COLO668 (cell line): ENCODE results near the gene TXNDC5.
"Not testable (repeated sequence)": the region's sequence is repeated elsewhere in the genome, so short reads cannot be mapped to it uniquely, and the experiment has no call there.

Experiments
- DNase-seq: peaks from one replicate; lab custom pipeline; 2025; ENCODE audit not compliant: unreplicated experiment; lab: John Stamatoyannopoulos, UW

TXNDC5 gene

GRCh38 chr6:7914991-7915789 lies 4.6 kb upstream of the TXNDC5 start:
- DNase-seq = no peak

- DNase-seq = no peak
These were observed 3.7 kb upstream of the TXNDC5 start for GRCh38 chr6:7914311-7914710.

DNA sequence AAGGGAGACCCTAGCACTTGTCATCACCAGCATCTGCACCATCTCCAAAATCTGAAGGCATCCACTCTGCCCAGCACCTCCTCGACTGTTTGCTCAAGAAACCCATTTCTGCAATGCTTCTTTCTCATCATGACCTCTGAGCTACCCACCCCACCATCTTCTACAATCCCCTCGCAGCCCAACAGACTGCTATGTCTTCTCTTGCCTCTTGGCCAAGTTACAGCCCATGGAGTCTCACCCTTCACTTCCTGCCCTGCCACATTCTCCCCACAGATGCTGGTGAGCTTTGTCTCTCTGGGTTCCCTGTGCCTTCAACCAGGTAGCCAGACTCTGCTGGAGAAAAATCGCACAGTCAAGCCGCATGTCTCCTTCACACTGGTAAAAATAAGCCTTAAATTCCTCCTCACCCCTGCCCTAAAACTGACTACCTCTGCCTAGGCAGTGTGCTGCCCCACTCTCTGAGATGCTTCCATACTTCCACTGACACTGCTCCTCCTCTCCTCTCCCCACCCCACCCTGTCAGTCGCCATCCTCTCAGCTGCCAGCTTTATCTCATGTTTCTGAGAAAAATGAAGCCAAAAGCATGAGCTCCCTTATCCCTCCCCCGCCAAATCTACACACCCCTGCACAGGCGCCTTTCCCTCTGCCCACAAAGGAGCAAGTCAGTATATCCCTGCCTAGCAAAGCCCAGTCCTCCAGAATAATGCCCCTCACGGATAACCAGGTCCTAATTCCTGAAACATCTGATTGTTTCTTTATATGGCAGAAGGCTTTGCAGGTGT lies 2.3 kb upstream of the TXNDC5 start:
- no peak for DNase-seq

GRCh38 chr6:7912024-7912423 lies 1.4 kb upstream of the TXNDC5 start:
- DNase-seq = no peak

- peak; percentile 66 for DNase-seq
These were observed 747 bp upstream of the TXNDC5 start for GRCh38 chr6:7911345-7911725.

DNA sequence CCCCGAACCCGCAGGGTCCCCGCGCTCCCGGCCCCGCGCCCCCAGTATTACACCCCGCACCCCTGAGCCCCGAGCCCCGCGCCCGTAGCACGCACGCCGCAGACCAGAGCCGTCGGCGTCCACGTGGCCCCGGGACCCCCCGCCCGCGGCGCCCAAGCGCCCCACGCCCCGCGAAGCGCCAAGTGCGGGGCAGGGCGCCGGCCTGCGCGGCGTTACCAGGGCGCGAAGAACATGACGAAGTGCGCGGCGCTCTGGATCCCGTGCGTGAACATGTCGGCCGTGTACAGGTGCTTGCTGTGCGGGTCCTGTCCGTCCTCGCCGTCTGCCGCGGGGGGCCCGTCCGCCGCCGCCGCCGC lies 312 bp downstream of the TXNDC5 start:
- DNase-seq = no peak

DNA sequence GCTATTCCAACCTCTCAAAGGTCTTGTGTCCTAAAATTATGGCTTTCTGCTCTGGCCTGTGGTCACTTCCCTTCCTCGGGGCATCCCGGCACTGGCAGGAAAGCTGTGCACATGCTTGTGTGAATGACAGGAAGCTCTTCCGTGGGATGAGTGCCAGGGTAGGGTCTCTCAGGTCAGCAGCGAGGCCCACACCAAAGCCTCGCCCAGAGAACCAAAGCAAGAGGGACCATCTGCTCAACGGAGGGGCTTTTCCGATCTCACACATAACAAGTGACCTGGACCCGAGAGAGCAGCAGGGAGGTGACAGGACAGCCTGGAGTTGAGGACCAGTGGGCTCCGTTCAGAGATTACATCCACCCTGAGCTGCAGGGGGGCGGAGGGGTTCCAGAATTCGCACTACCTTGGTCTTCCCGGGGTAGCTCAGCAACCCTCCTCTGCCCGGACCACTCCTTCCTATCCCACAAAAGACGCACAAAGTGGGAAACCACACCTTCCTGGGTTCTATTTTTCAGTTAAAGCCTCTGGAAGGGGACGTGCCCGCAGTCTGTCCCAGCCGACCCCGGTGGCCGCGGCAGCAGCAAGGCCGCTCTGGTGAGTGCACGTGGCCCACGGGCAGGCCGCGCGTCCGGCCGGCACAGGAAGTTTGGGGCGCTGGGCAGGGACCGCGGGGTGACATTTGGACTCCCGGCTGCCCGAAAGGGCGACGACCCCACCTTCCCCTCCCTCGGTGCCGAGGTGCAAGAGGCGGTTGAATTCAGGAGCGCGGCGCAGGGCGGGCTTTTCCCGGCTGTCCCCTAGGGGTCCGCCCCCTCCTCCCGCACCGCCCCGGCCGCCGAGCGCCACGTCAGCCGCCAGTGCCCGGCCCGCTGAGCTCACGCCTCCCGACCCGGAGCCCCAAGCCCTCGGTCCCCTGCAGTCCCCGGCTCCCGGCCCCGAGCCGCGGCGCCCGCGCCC lies 988 bp downstream of the TXNDC5 start:
- DNase-seq = peak; percentile 56

- DNase-seq = no peak
These were observed 3.4 kb downstream of the TXNDC5 start for GRCh38 chr6:7907159-7907558.

GRCh38 chr6:7906741-7907140 lies 3.8 kb downstream of the TXNDC5 start:
- no peak for DNase-seq

DNA sequence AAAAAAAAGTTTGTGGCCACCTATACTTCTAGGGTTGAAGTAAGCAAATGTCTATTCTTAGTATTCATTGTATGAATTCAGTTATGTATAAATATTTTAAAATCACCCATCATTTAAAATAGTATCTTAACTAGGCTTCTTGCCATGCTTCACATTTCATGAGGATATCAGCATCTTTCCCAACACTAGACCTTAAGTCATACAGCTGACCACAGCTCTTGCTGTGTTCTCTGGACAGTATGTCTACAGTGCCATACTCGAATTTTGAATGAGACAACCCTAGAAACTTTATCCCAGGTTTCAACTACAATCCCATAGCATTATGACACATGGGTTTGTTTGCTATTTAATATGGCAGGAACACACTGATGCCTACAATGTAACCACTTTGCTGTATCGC lies 5.2 kb downstream of the TXNDC5 start:
- no peak for DNase-seq

DNA sequence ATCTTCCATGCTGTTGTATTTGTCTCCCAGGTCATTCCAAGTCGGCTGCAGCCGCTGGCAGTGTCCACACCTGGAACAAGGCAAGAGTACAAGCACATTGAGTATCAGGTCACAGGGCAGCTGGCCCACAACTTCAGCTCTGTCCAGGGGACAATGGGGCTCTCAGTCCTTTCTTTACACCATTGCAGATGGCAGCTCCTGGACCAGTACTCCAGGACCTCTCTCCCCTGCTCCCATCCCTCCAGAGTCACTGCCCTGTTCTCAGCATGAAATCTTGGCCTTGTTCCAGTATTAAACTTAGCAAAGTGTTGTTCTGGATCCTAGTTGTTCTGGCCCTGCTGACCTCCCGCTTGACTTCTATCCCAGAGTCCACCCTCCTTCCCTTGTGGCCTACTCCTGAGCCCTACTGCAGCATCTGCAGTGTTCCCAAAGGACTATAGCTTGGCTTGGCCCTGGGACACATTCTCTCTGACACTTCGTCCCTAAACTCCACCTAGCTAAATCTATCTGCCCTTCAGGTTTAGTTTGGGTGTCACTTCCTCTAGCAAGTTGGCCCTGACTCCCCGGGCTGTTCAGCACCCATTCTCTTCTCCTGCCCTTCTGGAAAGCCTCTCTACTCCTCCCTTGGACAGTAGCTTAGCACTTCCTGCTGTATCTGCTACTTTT lies 5.8 kb downstream of the TXNDC5 start:
- no peak for DNase-seq

GRCh38 chr6:7903673-7904072 lies 6.9 kb downstream of the TXNDC5 start:
- no peak for DNase-seq

DNA sequence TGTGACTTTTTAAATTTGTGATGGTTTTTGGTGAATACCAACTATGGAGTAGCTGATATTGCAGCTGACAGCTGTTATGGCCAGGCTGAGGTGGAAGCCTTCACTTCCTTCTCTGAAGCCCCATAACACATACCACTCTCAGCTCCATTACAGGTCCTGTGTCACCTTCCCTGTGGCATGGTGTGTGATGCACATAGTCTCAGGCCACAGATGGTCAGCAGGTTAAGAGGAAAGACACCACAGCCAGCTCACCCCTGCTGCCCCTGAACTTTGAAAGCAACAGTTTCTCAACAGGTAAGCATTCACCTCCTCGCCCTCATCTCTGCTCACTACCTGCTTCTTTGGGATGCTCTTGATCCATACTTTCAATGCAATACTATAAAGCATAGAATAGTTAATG lies 7.7 kb downstream of the TXNDC5 start:
- DNase-seq = no peak

- DNase-seq = no peak
These were observed 8.4 kb downstream of the TXNDC5 start for GRCh38 chr6:7902221-7902620.

DNA sequence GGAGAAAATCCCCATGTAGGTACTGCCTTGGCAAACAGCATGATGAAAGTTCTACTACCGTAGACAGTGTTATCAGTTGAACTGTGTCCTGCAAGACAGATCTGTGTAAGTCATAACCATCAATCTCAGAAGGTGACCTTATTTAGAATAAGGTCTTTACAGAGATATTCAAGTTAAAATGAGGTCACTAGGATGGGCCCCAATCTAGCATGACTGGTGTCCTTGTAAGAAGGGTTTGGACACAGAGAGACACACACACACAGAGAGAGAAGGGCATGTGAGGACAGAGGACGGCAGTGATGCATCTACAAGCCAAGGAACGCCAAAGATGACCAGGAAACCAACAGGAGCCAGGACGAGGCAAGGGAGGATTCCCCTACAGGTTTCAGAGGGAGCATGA lies 8.8 kb downstream of the TXNDC5 start:
- no peak for DNase-seq

GRCh38 chr6:7901056-7901455 lies 9.5 kb downstream of the TXNDC5 start:
- DNase-seq = no peak

DNA sequence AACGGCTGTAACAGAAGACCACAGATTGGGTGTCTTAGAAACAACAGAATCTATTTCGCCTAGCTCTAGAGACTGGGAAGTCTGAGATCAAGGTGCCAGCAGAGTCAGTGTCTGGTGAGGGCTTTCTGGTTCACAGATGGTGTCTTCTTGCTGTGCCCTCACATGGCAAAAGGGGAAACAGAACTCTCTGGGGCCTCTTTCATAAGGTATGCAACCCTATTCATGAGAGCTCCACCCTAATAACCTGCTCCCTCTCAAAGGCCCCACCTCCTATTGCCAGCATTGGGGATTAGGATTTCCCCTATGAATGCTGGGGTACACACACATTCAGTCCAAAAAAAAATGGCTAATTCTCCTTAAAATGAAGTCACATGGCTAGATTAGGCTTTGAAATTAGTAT lies 10.0 kb downstream of the TXNDC5 start:
- no peak for DNase-seq

- no peak for DNase-seq
These were observed 10.7 kb downstream of the TXNDC5 start for GRCh38 chr6:7899889-7900213.

- no peak for DNase-seq
These were observed 11.3 kb downstream of the TXNDC5 start for GRCh38 chr6:7899101-7899888.

GRCh38 chr6:7898193-7898586 lies 12.4 kb downstream of the TXNDC5 start:
- not testable (repeated sequence) for DNase-seq
